H9 (cell line): ENCODE measurements around the gene ENPP6. TPM values are rescaled to one million over a fixed set of nuclear protein-coding genes. Genes with fewer than 3 reads are reported as not detected.

Experiments
- DNase-seq: peaks from one replicate; pipeline ENCODE4 v3.0.0-alpha.2; 2017
- H2AFZ ChIP-seq: one replicate; pipeline ENCODE4 v1.6.1; 2013; ENCODE audit warnings: mild to moderate bottlenecking, low read length, control low read depth, moderate library complexity
- H2AK5ac ChIP-seq: 2 replicates; pipeline ENCODE4 v1.6.1; 2013; ENCODE audit warnings: low read length, control low read depth, mixed read lengths; ENCODE audit not compliant: insufficient read length
- H2BK120ac ChIP-seq: one replicate; pipeline ENCODE4 v1.6.1; 2013; ENCODE audit warnings: low read depth, mild to moderate bottlenecking, low read length, control low read depth, inconsistent platforms; ENCODE audit not compliant: poor library complexity, severe bottlenecking
- H2BK12ac ChIP-seq: 2 replicates; pipeline ENCODE4 v1.6.1; 2013; ENCODE audit warnings: low read length, control low read depth, mixed read lengths, low read depth; ENCODE audit not compliant: insufficient read length
- H2BK15ac ChIP-seq: 2 replicates; pipeline ENCODE4 v1.6.1; 2013; ENCODE audit warnings: low read depth, low read length, control low read depth
- H2BK20ac ChIP-seq: one replicate; pipeline ENCODE4 v1.6.1; 2013; ENCODE audit warnings: low read depth, mild to moderate bottlenecking, low read length, control low read depth, inconsistent platforms; ENCODE audit not compliant: poor library complexity, severe bottlenecking
- H2BK5ac ChIP-seq: 2 replicates; pipeline ENCODE4 v1.6.1; 2013; ENCODE audit warnings: low read length, control low read depth, mixed read lengths; ENCODE audit not compliant: insufficient read length
- H3K14ac ChIP-seq: 2 replicates; pipeline ENCODE4 v1.6.1; 2013; ENCODE audit warnings: low read length, control low read depth; ENCODE audit not compliant: insufficient read depth
- H3K18ac ChIP-seq: 2 replicates; pipeline ENCODE4 v1.6.1; 2013; ENCODE audit warnings: low read depth, mild to moderate bottlenecking, mixed read lengths, low read length, control low read depth; ENCODE audit not compliant: insufficient read length
- H3K23ac ChIP-seq: 2 replicates; pipeline ENCODE4 v1.6.1; 2013; ENCODE audit warnings: low read length, control low read depth, mixed read lengths, low read depth; ENCODE audit not compliant: insufficient read length
- H3K23me2 ChIP-seq: 2 replicates; pipeline ENCODE4 v1.6.1; 2013; ENCODE audit warnings: low read depth, mild to moderate bottlenecking, mixed read lengths, low read length, control low read depth; ENCODE audit not compliant: insufficient read length, poor library complexity, severe bottlenecking
- H3K27ac ChIP-seq: 2 replicates; pipeline ENCODE4 v1.5.1; 2013; ENCODE audit warnings: low read length, control low read depth, mixed read lengths, low read depth; ENCODE audit not compliant: insufficient read length
- H3K27me3 ChIP-seq: 2 replicates; pipeline ENCODE4 v1.6.1; 2013; ENCODE audit warnings: low read length, control low read depth, inconsistent platforms; ENCODE audit not compliant: insufficient read depth
- H3K4ac ChIP-seq: 2 replicates; pipeline ENCODE4 v1.6.1; 2013; ENCODE audit warnings: low read depth, mild to moderate bottlenecking, control low read depth, inconsistent platforms, low read length, moderate library complexity
- H3K4me1 ChIP-seq: 2 replicates; pipeline ENCODE4 v1.6.1; 2013; ENCODE audit warnings: low read length, control low read depth, inconsistent platforms; ENCODE audit not compliant: insufficient read depth
- H3K4me2 ChIP-seq: 2 replicates; pipeline ENCODE4 v1.6.1; 2013; ENCODE audit warnings: low read length, control low read depth, mixed read lengths; ENCODE audit not compliant: insufficient read length, insufficient read depth
- H3K56ac ChIP-seq: 2 replicates; pipeline ENCODE4 v1.6.1; 2013; ENCODE audit warnings: low read depth, mild to moderate bottlenecking, mixed read lengths, low read length, control low read depth; ENCODE audit not compliant: insufficient read length
- H3K79me1 ChIP-seq: 2 replicates; pipeline ENCODE4 v1.6.1; 2013; ENCODE audit warnings: low read depth, mild to moderate bottlenecking, moderate library complexity, low read length, control low read depth, inconsistent platforms; ENCODE audit not compliant: insufficient read depth, poor library complexity, severe bottlenecking
- H3K79me2 ChIP-seq: 2 replicates; pipeline ENCODE4 v1.6.1; 2013; ENCODE audit warnings: low read length, control low read depth, inconsistent platforms; ENCODE audit not compliant: insufficient read depth
- H3K9ac ChIP-seq: 2 replicates; pipeline ENCODE4 v1.6.1; 2013; ENCODE audit warnings: low read length, control low read depth, mixed read lengths; ENCODE audit not compliant: insufficient read length; ENCODE audit errors: extremely low read depth
- H3K9me3 ChIP-seq: one replicate; pipeline ENCODE4 v1.6.1; 2013; ENCODE audit warnings: low read depth, low read length, inconsistent platforms; ENCODE audit not compliant: control insufficient read depth
- H3T11ph ChIP-seq: one replicate; pipeline ENCODE4 v1.6.1; 2013; ENCODE audit warnings: mild to moderate bottlenecking, low read length, control low read depth, inconsistent platforms
- H4K20me1 ChIP-seq: one replicate; pipeline ENCODE4 v1.6.1; 2013; ENCODE audit not compliant: control insufficient read depth, insufficient read length, insufficient read depth
- H4K5ac ChIP-seq: 2 replicates; pipeline ENCODE4 v1.6.1; 2013; ENCODE audit warnings: low read depth, mild to moderate bottlenecking, mixed read lengths, low read length, control low read depth; ENCODE audit not compliant: insufficient read length
- H4K8ac ChIP-seq: replicated peaks from 2 replicates; pipeline ENCODE4 v1.6.1; 2013; ENCODE audit warnings: low read length, control low read depth, mixed read lengths, low read depth; ENCODE audit not compliant: insufficient read length
- H4K91ac ChIP-seq: 2 replicates; pipeline ENCODE4 v1.6.1; 2013; ENCODE audit warnings: low read depth, mild to moderate bottlenecking, moderate library complexity, mixed read lengths, low read length, control low read depth; ENCODE audit not compliant: insufficient read length
- H3K27ac Mint-ChIP-seq, 3 experiments: 2 replicates in 2 of 3; 3 replicates in 1 of 3; pipeline ENCODE4 v1.8.0; 2020 to 2021; ENCODE audit warnings: mixed read lengths in 3 of 3, mild to moderate bottlenecking in 1 of 3, moderate library complexity in 1 of 3
- H3K27me3 Mint-ChIP-seq: 2 replicates; pipeline ENCODE4 v1.8.0; 2021; ENCODE audit warnings: low read depth, mild to moderate bottlenecking, moderate library complexity, mixed read lengths
- H3K36me3 Mint-ChIP-seq, 3 experiments: 2 replicates in 2 of 3; 3 replicates in 1 of 3; pipeline ENCODE4 v1.8.0; 2020 to 2021; ENCODE audit warnings: low read depth in 3 of 3, mixed read lengths in 3 of 3; ENCODE audit not compliant: insufficient read depth in 1 of 3
- H3K4me1 Mint-ChIP-seq, 2 experiments: 2 replicates each; pipeline ENCODE4 v1.8.0; 2020; ENCODE audit warnings: mixed read lengths in 2 of 2
- H3K4me3 Mint-ChIP-seq, 2 experiments: 2 replicates in 1 of 2; 3 replicates in 1 of 2; pipeline ENCODE4 v1.8.0; 2020 to 2021; ENCODE audit warnings: mild to moderate bottlenecking in 2 of 2, mixed read lengths in 2 of 2, moderate library complexity in 1 of 2
- H3K9me3 Mint-ChIP-seq, 2 experiments: 2 replicates in 1 of 2; 3 replicates in 1 of 2; pipeline ENCODE4 v1.8.0; 2020; ENCODE audit warnings: mild to moderate bottlenecking in 2 of 2, mixed read lengths in 2 of 2, moderate library complexity in 1 of 2
- WGBS: extraction: QIAGEN DNeasy Blood & Tissue Kit; methylation state at CpG from one replicate; pipeline ENCODE4 v1.1.7; 2013; ENCODE audit warnings: missing lambda C conversion rate, low lambda C conversion rate, mixed read lengths; ENCODE audit not compliant: insufficient read length; ENCODE audit errors: extremely low coverage; 5-methylcytosine and 5-hydroxymethylcytosine counted together
- total RNA-seq: library from RNA; stranded (reverse); gene quantifications from 2 replicates; pipeline ENCODE4 v1.2.1, GENCODE V29; 2021
- TF ChIP-seq, protein P1 (sequence below): fragments of 200-600 bp; sonication (generic); conservative IDR thresholded peaks from 3 replicates; pipeline ENCODE4 v1.8.0; 2021; ENCODE audit warnings: antibody characterized with exemption, mild to moderate bottlenecking

Gene ENPP6
- total RNA-seq, 1 experiment from 2014 or later = not detected

DNA sequence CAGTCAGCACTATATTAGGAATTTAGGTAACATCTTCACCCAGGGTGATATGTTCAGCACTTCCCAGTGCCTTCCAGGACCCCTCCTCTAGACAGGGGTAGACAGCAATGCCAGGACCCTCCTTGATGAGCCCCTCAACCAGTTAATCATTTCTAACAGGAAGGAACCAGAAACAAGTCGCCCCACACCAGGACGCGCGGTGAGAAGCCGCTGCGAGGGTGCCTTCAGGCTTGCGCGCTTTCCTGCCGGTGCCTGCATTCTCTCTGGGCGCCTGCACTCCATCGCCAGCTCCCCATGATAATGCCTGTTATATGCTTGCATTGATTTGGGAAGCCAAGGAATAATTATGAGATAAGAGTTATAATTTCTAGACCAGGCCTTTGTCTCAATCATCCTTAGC is 116.0 kb downstream of the ENPP6 start:
- DNase-seq = no peak
- no peaks in the 10 kb centered on the region for H4K20me1 ChIP-seq
- H3K4me1 Mint-ChIP-seq = peaks cover 29 to 30% of the 10 kb centered on the region in 2 experiments
- H3K23me2 ChIP-seq = no peaks in the 10 kb centered on the region
- H3K27ac ChIP-seq = no peak overlapping the region
- no peak overlapping the region for H2BK5ac ChIP-seq
- peaks cover 0 to 1% of the 10 kb centered on the region in 2 experiments; a peak in 1 of 5 replicates for H3K9me3 Mint-ChIP-seq
- WGBS = no CpG with 5 or more reads among the region's 11 CpGs
- H3K9me3 ChIP-seq = no peaks in the 10 kb centered on the region
- no peak overlapping the region for H4K8ac ChIP-seq
- H4K5ac ChIP-seq = no peak overlapping the region
- H2BK20ac ChIP-seq = no peak overlapping the region
- H3K27me3 Mint-ChIP-seq = peaks cover 20% of the 10 kb centered on the region
- H3K79me2 ChIP-seq = no peaks in the 10 kb centered on the region
- H2BK12ac ChIP-seq = no peak overlapping the region
- no peak overlapping the region for H4K91ac ChIP-seq
- H3T11ph ChIP-seq = no peak overlapping the region
- no peak overlapping the region for H3K14ac ChIP-seq
- no peak overlapping the region for H3K9ac ChIP-seq
- 0 out of 7 replicates have a peak, but pooled peaks cover 0 to 4% (median 0%) of the 10 kb centered on the region in 3 experiments for H3K36me3 Mint-ChIP-seq
- H3K4me1 ChIP-seq = no peaks in the 10 kb centered on the region
- H3K4me3 Mint-ChIP-seq = no peak overlapping the region
- H2BK120ac ChIP-seq = no peak overlapping the region
- no peak overlapping the region for H3K4ac ChIP-seq
- no peak overlapping the region for H3K56ac ChIP-seq
- no peaks in the 10 kb centered on the region; the same call in 1 of the 2 replicates for H3K27me3 ChIP-seq
- no peak overlapping the region for H3K4me2 ChIP-seq
- no peak overlapping the region for H3K18ac ChIP-seq
- TF ChIP-seq, protein P1, sequence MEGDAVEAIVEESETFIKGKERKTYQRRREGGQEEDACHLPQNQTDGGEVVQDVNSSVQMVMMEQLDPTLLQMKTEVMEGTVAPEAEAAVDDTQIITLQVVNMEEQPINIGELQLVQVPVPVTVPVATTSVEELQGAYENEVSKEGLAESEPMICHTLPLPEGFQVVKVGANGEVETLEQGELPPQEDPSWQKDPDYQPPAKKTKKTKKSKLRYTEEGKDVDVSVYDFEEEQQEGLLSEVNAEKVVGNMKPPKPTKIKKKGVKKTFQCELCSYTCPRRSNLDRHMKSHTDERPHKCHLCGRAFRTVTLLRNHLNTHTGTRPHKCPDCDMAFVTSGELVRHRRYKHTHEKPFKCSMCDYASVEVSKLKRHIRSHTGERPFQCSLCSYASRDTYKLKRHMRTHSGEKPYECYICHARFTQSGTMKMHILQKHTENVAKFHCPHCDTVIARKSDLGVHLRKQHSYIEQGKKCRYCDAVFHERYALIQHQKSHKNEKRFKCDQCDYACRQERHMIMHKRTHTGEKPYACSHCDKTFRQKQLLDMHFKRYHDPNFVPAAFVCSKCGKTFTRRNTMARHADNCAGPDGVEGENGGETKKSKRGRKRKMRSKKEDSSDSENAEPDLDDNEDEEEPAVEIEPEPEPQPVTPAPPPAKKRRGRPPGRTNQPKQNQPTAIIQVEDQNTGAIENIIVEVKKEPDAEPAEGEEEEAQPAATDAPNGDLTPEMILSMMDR = no peak
- H2AFZ ChIP-seq = no peak overlapping the region
- H2AK5ac ChIP-seq = no peak overlapping the region
- H3K23ac ChIP-seq = no peak overlapping the region
- H3K27ac Mint-ChIP-seq = no peak overlapping the region
- H2BK15ac ChIP-seq = no peak overlapping the region
- no peaks in the 10 kb centered on the region for H3K79me1 ChIP-seq
